Measurements from ENCODE around the gene PPP1R11. TPM values are rescaled to one million over a fixed set of nuclear protein-coding genes. Genes with fewer than 3 reads are reported as not detected.

The PPP1R11 gene
- total RNA-seq, 1 donor from 2014 or later, result 19.6 TPM

- Histone ChIP-seq H3K27ac (peak overlapping the region; percentile 44), H3K9me3 (no peaks in the 10 kb centered on the region), H3K4me3 (peak overlapping the region; percentile 38 to 41), H3K27me3 (no peaks in the 10 kb centered on the region), H3K36me3 (no peaks in the 10 kb centered on the region), H3K4me1 (peaks cover 27% of the 10 kb centered on the region)
- intact Hi-C loops (cut with DNase I), result no loop called here
- no peak for TF ChIP-seq CTCF (IDR thresholded peaks at IDR 0.05)
- TF ChIP-seq POLR2AphosphoS5 (IDR thresholded peaks at IDR 0.05; ENCODE audit: insufficient read depth in 1 of 2, low read depth in 1 of 2), result peak in 1 of 2 donors; percentile 51
- DNase-seq (ENCODE audit: extremely low spot score in 2 of 2), result no peak
These were observed 33.8 kb downstream of the PPP1R11 start for GRCh38 chr6:30100585-30101443.

GRCh38 chr6:30101444-30102413, 34.7 kb downstream of the PPP1R11 start:
- DNase-seq (ENCODE audit: extremely low spot score in 2 of 2), result peak in 1 of 2 donors; percentile 92
- intact Hi-C loops (cut with DNase I), result no loop called here
- Histone ChIP-seq H3K9me3 (no peaks in the 10 kb centered on the region), H3K36me3 (no peaks in the 10 kb centered on the region), H3K27me3 (no peaks in the 10 kb centered on the region), H3K4me3 (peak overlapping the region; percentile 38 to 41), H3K27ac (peak overlapping the region; percentile 90), H3K4me1 (peaks cover 27% of the 10 kb centered on the region)
- TF ChIP-seq POLR2AphosphoS5 (IDR thresholded peaks at IDR 0.05; ENCODE audit: insufficient read depth in 1 of 2, low read depth in 1 of 2), result peak; percentile 68 to 91
- TF ChIP-seq POLR2A (IDR thresholded peaks at IDR 0.05), result peak in 1 of 2 donors; percentile 54
- no peak for TF ChIP-seq CTCF (IDR thresholded peaks at IDR 0.05)

GRCh38 chr6:30102414-30102969, 35.5 kb downstream of the PPP1R11 start:
- peak overlapping the region; percentile 90 for H3K27ac ChIP-seq
- no peaks in the 10 kb centered on the region for H3K27me3 ChIP-seq
- no peak for TF ChIP-seq CTCF (IDR thresholded peaks at IDR 0.05)
- TF ChIP-seq POLR2AphosphoS5 (IDR thresholded peaks at IDR 0.05; ENCODE audit: insufficient read depth in 1 of 2, low read depth in 1 of 2), result peak in 1 of 2 donors; percentile 32
- TF ChIP-seq POLR2A (IDR thresholded peaks at IDR 0.05), result no peak
- intact Hi-C loops (cut with DNase I), result no loop called here
- peak overlapping the region; percentile 38 to 41 for H3K4me3 ChIP-seq
- no peaks in the 10 kb centered on the region for H3K36me3 ChIP-seq
- no peaks in the 10 kb centered on the region for H3K9me3 ChIP-seq
- H3K4me1 ChIP-seq, result peaks cover 27% of the 10 kb centered on the region
- no peak for DNase-seq (ENCODE audit: extremely low spot score in 2 of 2)

- H3K4me1 ChIP-seq, result peaks cover 27% of the 10 kb centered on the region
- no peaks in the 10 kb centered on the region for H3K27me3 ChIP-seq
- no peak for DNase-seq (ENCODE audit: extremely low spot score in 2 of 2)
- H3K27ac ChIP-seq, result peak overlapping the region; percentile 90
- no peaks in the 10 kb centered on the region for H3K36me3 ChIP-seq
- intact Hi-C loops (cut with DNase I), result no loop called here
- H3K9me3 ChIP-seq, result no peaks in the 10 kb centered on the region
- peak overlapping the region; percentile 36 to 44 for H3K4me3 ChIP-seq
- TF ChIP-seq POLR2A (IDR thresholded peaks at IDR 0.05), result no peak
- peak; percentile 26 to 80 for TF ChIP-seq POLR2AphosphoS5 (IDR thresholded peaks at IDR 0.05; ENCODE audit: insufficient read depth in 1 of 2, low read depth in 1 of 2)
- peak; percentile 90 to 93 (median 92) for TF ChIP-seq CTCF (IDR thresholded peaks at IDR 0.05)
These were observed 36.2 kb downstream of the PPP1R11 start for GRCh38 chr6:30102970-30103871.

Data from vagina (tissue), 2 donors.